GM18498 (cell line): ENCODE data around the gene AKT1S1.
"Not testable (repeated sequence)": the region's sequence is repeated elsewhere in the genome, so short reads cannot be mapped to it uniquely, and the experiment has no call there.

Experiments
- ATAC-seq: cut with Tn5 transposase; IDR thresholded peaks from one replicate; pipeline ENCODE4 v1.9.1; 2021; ENCODE audit warnings: mild to moderate bottlenecking, moderate library complexity; ENCODE audit not compliant: unreplicated experiment

Gene AKT1S1

DNA sequence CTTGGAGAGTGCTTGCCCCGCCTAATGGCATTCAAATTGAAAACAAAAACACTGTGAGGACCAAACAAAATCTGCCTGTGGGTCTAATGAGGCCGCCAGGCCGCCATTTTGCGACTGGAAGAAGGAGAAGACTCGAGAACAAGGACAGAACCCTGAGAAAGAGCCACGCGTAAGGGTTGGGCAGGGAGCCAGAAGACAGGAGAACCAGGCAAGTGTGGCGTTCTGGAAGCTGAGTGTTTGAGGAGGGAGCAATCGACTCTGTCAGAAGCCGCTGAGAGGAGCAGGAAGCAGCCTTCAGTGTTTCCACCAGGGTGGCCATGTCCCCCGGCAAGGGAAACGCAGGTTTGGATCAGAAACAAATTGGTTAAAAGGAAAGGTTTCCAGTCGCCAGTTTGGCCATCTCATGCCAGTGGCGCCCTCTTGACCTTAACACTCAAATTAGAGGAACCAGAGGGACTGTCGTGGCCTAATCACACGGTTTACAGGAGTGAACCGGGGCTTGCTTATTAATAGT lies 36.4 kb downstream of the AKT1S1 start:
- ATAC-seq: no peak

DNA sequence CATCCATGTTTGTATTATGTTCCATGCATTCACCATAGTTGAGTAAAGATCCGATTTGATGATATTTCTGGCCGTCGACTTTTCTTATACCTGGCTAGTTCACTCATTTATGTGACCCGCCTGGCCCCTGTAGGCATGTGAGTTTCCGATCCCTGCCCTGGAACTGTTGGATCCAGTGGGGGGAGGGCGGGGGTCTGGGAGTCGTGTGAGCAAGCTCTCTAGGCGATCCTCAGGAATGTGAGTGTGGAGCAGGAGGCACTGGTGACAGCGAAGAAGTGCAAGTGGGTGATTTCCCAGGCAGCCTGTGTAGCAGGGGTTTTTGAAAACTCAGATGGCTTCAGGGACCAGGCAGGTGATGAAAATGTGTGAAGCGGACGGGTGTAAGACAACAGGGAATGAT lies 36.8 kb downstream of the AKT1S1 start:
- ATAC-seq: no peak

DNA sequence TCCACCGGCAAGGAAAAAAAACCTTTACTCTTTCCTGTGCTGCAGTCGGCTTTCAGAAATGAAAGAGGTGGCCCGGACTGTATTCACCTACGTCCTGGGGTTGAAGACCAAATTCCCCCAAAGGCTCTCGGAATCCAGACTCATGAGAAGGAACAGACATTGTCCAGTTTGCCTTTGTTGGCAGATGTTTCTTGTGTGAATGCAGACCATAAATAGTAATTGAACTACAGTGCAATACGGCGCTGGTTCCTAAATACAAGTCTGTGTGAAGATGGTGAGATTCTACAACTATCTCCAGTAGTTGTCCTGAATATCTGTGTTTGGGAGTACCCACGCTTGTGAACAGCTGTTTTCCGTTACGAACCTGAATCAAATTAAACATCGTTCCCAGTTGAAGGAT lies 37.4 kb downstream of the AKT1S1 start:
- ATAC-seq: no peak

DNA sequence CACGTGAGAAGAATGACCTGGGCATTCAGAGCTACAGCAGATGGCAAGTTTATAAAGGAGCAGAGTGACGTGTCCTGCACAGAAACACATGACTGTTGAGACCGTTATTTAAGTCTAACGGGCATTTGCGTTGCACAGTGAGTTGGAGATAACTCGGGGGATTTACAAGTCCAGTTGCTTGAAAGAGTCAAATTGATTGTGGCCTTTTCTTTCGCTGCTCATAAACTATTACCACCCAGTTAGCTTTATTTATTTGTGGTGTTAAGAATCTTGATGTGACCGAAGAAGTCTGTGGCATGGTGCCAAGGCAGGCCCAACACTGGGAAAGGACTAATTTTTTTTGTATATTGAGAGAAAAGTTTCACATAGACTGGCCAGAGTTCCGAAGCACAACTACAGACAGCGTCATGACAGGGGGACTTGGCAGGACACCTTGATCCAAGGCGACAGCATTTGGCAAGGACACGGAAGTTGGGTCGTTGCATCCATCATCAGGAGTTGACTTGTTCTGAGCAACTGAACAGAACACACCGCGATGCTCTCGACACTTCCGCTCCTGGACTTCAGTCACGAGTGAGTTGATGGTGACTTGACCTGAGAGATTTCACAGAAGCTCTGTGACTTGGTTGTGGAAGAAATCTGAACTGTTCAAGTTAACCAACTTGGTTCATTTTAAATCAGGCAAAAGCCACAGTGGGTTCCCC lies 38.1 kb downstream of the AKT1S1 start:
- no peak for ATAC-seq

DNA sequence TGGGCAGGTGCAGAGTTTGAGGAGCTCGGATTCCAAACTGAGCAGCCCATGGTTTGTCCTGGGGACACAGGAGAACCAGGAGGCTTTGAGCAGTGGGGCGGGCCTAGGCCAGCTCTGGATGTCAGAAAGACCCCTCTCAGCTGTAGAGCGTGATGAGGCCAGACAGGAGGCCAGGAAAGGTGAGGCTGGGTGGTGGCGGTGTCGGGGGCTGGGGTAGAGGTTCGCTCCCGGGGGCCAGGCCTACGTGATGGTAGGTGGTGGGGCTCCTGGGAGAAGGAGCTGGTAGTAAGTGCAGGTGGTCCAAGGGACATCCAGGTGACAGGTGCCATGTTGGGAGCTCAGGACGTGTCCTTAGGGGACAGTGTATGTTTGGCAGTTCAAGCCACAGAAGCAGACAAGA lies 39.7 kb downstream of the AKT1S1 start:
- no peak for ATAC-seq

DNA sequence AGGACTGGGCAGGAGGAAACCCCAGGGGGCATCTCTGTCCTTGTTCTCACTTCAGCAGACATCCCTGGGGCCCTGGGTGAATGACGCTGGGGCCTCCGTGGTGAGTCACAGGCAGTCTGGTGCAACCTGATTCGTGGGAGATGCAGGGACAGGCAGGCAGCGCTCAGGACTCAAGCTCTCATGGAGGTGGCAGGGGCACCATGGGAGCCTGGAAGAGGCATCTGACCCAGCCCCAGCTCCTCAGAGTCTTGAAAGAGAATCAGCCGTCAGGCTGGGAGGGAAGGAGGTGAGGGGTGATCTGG lies 40.2 kb downstream of the AKT1S1 start:
- ATAC-seq: no peak

DNA sequence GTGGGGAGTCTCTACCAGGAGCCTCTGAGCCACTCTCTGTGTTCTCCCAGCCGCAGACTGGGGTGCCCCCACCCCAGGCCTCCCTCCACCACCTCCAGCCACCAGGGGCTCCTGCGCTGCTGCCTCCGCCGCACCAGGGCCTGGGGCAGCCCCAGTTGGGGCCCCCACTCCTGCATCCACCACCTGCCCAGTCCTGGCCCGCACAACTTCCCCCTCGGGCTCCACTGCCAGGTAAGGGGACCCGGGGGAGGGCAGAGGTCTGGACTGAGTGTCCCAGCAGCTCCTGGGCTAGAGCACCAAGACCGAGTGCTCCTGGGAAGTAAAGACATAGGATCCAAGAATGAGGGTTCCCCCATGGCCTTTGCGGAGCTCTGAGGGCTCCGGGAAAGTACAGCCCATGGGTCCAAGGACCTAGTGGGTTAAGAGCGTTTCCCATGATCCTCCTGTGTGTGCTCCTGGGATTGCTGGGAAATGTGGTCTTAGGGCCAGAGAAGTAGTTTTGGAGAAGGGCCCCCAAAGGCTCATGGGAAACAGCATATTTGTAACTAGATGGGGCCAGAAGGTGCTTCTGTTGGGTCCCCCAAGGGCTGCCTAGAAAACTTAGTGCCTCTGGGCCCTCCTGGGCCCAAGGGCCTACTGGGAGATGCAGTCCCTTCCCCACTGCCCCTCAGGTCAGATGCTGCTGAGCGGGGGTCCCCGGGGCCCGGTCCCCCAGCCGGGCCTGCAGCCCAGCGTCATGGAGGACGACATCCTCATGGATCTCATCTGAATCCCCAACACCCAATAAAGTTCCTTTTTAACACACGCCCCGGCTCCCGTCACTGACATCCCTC lies 40.8 kb downstream of the AKT1S1 start:
- no peak for ATAC-seq

DNA sequence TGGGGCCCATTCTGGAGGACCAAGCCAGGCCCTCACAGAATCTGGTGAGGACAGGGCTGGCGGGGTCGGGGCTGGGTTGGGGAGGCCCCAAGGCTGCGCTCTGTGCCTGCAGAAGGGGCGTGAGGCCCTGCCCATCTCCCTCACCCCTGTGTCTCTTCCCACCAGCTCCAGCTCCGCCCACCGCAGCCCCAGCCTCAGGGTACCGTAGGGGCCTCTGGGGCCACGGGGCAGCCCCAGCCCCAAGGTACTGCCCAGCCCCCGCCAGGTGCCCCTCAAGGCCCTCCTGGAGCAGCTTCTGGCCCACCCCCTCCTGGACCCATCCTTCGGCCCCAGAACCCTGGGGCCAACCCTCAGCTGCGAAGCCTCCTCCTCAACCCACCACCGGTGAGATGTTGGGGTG lies 41.6 kb downstream of the AKT1S1 start:
- no peak for ATAC-seq

DNA sequence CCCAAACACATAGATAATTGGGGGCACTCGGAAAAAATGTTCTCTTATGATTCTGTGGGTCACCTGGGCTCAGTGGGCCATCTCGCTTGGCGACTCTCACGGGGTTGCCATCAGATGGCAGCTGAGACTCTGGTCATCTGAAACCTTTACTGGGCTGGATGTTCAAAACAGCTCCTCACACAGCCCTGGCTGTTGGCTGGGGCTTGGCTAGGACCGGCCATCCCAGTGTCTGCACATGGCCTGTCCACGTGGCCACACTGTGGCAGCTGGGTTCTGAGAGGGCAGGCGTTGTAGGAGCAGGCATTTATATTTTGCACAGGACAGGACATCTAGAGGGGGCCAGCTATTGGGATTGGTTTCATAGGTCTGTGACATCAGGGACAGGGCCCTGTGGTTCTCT lies 43.6 kb downstream of the AKT1S1 start:
- no peak for ATAC-seq

DNA sequence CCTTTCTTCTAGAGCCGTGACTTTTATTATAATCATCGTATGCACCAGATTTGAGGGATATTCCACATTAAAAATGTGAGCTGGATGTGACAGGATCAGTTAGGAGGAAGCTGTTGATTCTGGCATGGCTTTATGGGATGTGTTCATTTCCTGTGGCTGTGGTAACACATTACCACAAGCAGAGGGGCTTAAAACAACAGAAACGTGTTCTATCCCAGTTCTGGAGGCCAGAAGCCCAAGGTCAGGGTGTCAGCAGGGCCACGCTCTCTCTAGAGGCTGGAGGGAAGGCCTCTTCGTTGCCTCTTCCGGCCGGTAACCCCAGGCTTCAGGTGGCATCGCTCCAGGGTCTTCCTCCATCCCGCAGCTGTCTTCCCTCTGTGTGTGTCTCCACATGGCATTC lies 44.6 kb downstream of the AKT1S1 start:
- no peak for ATAC-seq

DNA sequence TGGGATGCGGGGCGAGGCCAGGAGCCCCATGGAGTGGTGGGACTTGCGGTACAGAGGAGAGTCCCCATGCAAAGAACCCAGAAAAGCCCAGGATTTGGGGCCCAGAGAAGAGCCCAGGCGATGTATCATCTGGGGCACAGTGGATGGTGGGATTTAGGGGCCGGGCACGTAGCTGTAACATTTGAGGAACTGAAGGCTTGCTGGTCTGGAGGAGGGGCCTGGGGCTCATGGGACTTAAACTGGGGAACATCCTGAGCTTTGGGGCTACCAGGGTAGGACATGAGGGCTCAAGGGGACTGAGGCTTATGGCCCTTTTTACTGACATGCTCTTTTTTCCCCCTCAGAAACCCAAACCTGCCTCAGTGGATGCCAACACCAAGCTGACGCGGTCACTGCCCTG lies 45.6 kb downstream of the AKT1S1 start:
- no peak for ATAC-seq

DNA sequence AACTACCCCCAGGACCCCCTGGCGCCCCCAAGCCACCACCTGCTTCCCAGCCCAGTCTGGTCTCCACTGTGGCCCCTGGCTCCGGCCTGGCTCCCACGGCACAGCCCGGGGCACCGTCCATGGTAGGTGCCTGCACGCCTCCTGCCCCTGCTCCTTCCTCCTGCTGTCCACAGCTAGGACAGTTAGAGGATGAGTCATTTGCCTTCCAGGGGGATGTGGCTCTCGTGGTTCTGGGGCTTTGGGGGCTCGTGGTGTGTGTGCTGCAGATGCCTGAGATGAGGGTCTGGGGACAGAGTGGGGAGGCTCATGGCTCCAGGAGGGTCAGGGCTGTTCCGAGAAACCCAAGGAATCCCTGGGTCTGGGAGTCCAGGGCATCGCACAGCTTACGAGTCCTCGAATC lies 46.4 kb downstream of the AKT1S1 start:
- ATAC-seq: no peak

DNA sequence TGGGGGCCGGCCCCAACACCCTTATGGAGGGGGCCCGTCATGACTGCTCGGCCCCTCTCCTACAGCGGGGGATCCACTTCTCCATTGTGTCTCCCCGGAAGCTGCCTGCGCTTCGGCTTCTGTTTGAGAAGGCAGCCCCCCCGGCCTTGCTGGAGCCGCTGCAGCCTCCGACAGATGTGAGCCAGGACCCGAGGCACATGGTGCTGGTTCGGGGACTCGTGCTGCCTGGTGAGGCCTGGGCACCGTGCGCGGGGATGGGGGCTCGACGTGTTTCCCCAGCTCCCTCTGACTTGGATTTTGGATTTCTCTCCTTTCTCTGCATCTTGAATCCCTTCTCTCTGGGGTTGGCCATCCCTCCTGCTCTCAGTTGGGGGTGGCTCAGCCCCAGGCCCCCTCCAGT lies 47.4 kb downstream of the AKT1S1 start:
- ATAC-seq: no peak

DNA sequence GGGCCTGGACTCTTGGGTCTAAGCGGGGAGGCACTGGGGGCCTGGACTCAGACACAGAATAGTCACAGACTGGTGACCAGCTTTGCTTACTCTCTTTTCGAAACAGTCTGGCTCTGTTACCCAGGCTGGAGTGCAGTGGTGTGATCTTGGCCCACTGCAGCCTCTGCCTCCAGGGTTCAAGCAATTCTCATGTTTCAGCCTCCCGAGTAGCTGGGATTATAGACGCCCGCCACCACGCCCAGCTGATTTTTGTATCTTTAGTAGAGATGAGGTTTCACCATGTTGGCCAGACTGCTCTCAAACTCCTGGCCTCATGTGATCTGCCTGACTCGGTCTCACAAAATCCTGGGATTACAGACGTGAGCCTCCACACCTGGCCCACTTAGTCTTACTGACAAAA lies 48.0 kb downstream of the AKT1S1 start:
- no peak for ATAC-seq

DNA sequence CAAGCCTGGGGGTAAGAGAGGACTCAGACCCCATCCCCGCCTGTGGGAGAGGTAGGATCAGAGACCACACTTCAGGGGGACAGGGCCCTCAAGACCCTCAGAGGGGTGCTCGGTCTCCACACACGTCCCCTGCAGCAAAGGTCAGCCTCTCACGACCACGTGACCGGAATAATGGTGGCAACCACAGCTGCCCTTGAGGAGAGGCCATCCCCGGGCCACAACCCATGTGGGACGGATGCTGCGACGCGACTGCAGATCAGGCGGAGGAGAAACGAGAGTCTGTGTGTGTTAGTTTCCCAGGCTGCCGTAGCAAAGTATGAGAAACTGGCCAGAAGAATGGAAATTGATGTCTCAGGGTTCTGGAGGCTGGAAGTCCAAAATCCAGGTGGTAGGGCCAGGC lies 50.1 kb downstream of the AKT1S1 start:
- ATAC-seq: no peak

DNA sequence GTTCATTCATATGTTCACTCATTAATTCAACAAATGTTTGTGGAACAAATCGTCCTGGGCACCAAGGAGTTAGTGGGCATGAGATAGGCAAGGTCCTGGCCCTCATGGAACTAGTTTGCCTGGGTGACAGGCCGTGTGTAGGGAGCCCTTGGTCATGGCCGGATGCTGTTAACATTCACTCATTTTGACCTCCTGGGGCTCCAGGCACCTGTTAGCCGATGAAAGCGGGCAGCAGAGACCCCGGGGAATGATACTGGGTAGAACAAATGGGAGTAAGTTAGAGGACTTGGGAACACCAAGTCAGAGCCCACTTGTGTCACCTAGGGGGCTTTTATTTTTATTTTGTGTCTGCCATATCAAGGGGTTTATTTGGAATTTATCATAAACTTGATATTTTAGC lies 52.5 kb downstream of the AKT1S1 start:
- no peak for ATAC-seq

DNA sequence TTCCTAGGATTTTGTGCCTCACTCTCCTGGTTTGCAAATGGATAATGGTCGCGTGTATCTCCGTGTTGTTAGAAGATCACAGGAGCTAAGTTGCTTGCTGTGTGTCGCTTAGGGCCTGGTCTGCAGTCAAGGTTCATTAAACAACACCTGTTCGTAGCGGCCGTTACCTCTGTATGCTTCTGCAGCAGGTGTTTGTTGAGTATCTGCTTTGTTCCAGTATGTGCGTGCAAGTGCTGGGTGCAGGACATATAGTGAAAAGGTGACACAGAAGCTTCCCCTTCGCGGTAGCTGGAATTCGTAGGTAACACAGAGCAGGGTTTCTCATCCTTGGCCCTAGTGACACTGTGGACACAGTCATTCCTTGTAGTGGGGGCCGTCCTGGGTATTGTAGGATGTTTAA lies 53.7 kb downstream of the AKT1S1 start:
- ATAC-seq: no peak

DNA sequence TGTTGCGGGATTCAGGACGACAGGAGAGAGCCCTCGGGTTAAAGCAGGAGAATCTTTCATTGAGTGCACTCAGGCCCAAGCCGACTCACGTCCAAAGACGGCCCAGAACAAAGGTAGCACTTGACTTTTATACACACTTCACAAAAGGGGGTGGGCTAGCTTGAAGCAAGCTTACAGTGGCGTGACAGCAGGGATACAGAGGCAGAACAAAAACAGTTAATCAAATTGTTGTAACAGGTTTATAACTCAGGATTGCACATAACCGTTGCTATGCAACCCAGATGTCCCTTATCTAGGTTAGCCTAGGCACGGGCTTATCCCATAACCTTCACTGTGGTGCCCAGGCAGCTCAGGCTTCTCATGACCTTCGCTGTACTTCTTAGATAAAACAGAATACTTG lies 57.0 kb downstream of the AKT1S1 start:
- no peak for ATAC-seq

DNA sequence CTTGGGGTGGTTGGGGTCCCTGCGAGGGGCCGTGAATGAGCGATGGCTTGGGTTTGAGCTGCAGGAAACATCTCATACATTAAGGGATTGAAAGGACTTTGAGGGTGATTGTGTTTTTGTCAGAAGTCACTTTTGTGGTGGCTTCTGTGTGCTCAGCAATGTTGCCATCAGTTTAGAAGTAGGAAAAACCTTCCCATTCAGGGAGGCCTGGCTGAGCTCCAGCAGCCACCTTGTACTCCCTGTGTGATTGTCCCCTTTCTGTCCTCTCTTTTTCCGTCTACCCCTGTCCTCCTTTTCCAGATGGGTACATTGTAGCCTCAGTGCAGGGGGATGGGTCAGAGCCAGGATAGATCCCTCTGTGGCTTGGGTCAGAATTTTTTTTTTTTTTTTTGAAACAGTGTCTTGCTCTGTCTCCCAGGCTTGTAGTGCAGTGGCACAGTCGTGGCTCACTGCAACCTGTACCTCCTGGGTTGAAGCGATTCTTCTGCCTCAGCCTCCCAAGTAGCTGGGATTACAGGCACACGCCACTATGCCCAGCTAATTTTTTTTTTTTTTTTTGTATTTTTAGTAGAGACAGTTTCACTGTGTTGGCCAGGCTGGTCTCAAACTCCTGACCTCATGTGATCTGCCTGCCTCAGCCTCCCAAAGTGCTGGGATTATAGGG lies 57.6 kb downstream of the AKT1S1 start:
- not testable (repeated sequence) for ATAC-seq
